RWPE2 (cell line): ENCODE measurements around the gene DCP1B.

Source experiments
- ATAC-seq: fragments of 200-7000 bp; cut with Tn5 transposase; 3 replicates; pipeline ENCODE4 v1.9.1; 2021; ENCODE audit warnings: low read depth
- DNase-seq: peaks from one replicate; pipeline ENCODE4 v3.0.0-alpha.2; 2020; ENCODE audit warnings: low spot score
- H3K27ac ChIP-seq: fragments of 450-650 bp; 2 replicates; pipeline ENCODE4 v1.5.1; 2017; ENCODE audit warnings: mild to moderate bottlenecking; ENCODE audit not compliant: poor library complexity, severe bottlenecking
- H3K27me3 ChIP-seq: fragments of 250-450 bp; sonication (Bioruptor Pico); 2 replicates; pipeline ENCODE4 v1.5.1; 2021; ENCODE audit warnings: mild to moderate bottlenecking, moderate library complexity; ENCODE audit not compliant: insufficient read depth, poor library complexity, severe bottlenecking
- H3K36me3 ChIP-seq: fragments of 250-450 bp; sonication (Bioruptor Pico); 2 replicates; pipeline ENCODE4 v1.5.1; 2020; ENCODE audit warnings: low read depth, mild to moderate bottlenecking, moderate library complexity
- H3K4me1 ChIP-seq: fragments of 250-450 bp; sonication (Bioruptor Pico); 2 replicates; pipeline ENCODE4 v1.5.1; 2021; ENCODE audit warnings: mild to moderate bottlenecking, moderate library complexity; ENCODE audit not compliant: insufficient read depth, poor library complexity, severe bottlenecking
- H3K4me3 ChIP-seq: fragments of 250-450 bp; sonication (Bioruptor Pico); 2 replicates; pipeline ENCODE4 v1.5.1; 2021; ENCODE audit warnings: mild to moderate bottlenecking, moderate library complexity; ENCODE audit not compliant: severe bottlenecking
- H3K9me3 ChIP-seq: fragments of 250-450 bp; sonication (Bioruptor Pico); 2 replicates; pipeline ENCODE4 v1.5.1; 2021; ENCODE audit warnings: mild to moderate bottlenecking, moderate library complexity; ENCODE audit not compliant: severe bottlenecking
- TF ChIP-seq, protein P1 (sequence below): fragments of 450-650 bp; IDR thresholded peaks from one replicate; pipeline ENCODE4 v1.5.1; 2017; ENCODE audit warnings: mild to moderate bottlenecking, moderate library complexity; ENCODE audit not compliant: poor library complexity, severe bottlenecking

The DCP1B gene

DNA sequence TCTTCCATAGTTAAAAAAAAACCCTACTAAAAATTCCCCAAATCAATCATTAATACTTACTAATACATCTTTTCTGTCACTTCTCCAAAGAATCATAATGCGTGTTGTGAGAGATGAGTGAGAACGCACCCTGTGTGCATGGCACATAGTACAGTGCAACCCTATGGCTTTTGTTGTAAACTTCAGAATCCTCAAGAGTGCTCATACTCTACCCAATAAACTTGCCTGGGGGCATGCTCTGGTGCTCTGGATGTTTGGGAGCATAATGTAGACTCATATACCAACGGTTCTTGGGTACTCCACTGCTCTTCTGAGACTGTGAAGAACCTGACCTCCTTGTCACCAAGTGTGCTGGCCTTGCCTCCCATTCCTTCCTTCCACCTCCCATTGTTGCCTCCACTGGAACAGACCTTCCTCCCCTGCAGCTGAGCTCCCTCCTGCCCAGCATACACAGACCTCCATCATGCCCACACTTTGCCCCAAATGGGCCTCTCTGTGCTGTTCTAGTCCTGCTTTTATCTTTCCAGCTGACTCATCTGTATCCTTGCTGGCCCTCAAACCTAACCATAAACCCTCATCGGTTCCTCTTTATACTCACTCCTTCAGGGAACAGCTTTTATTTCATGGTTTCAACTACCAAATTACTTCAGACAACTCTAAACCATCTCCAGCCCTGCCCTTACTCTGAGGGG lies 8.9 kb downstream of the DCP1B start:
- Histone ChIP-seq H3K9me3 (no peaks in the 10 kb centered on the region), H3K27me3 (no peaks in the 10 kb centered on the region), H3K4me1 (peaks cover 18% of the 10 kb centered on the region), H3K36me3 (peaks cover 41% of the 10 kb centered on the region), H3K27ac (no peak overlapping the region), H3K4me3 (no peak overlapping the region)
- DNase-seq (no peak), ATAC-seq (no peak)
- TF ChIP-seq, protein P1, sequence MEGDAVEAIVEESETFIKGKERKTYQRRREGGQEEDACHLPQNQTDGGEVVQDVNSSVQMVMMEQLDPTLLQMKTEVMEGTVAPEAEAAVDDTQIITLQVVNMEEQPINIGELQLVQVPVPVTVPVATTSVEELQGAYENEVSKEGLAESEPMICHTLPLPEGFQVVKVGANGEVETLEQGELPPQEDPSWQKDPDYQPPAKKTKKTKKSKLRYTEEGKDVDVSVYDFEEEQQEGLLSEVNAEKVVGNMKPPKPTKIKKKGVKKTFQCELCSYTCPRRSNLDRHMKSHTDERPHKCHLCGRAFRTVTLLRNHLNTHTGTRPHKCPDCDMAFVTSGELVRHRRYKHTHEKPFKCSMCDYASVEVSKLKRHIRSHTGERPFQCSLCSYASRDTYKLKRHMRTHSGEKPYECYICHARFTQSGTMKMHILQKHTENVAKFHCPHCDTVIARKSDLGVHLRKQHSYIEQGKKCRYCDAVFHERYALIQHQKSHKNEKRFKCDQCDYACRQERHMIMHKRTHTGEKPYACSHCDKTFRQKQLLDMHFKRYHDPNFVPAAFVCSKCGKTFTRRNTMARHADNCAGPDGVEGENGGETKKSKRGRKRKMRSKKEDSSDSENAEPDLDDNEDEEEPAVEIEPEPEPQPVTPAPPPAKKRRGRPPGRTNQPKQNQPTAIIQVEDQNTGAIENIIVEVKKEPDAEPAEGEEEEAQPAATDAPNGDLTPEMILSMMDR, result no peak

GRCh38 chr12:1994429-1995143 lies 9.7 kb downstream of the DCP1B start:
- no peak overlapping the region for H3K4me3 ChIP-seq
- no peaks in the 10 kb centered on the region for H3K27me3 ChIP-seq
- H3K9me3 ChIP-seq, result no peaks in the 10 kb centered on the region
- peaks cover 48% of the 10 kb centered on the region for H3K36me3 ChIP-seq
- DNase-seq (no peak), ATAC-seq (no peak)
- H3K27ac ChIP-seq, result peak overlapping the region; percentile 49
- TF ChIP-seq, protein P1, result no peak
- peaks cover 18% of the 10 kb centered on the region for H3K4me1 ChIP-seq

DNA sequence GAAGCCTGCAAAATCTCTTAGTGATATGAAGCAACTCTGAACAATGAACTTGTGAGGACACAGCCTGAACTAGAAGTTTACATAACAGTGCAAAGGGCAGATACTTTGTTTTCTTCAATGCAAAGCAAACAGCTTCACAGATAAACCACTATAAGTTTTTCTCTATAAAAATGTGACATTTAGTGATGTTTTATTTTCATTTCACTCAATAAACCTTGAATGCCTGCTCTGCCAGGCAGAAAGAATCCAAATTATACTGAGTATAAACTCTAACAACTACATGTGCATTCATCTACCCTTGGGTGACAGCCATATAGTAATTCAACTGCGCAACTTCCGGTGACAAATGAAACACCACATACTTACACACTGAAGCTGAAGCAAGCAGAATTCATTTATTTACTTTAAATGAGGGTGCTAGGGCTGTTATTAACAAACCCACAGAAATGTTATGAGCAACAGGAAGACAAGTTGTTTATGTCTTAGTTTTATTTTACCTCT lies 10.3 kb downstream of the DCP1B start:
- H3K9me3 ChIP-seq, result no peaks in the 10 kb centered on the region
- ATAC-seq (peak; percentile 91), DNase-seq (no peak)
- H3K4me1 ChIP-seq, result peaks cover 18% of the 10 kb centered on the region
- peaks cover 50% of the 10 kb centered on the region for H3K36me3 ChIP-seq
- H3K4me3 ChIP-seq, result no peak overlapping the region
- peak overlapping the region; percentile 49 for H3K27ac ChIP-seq
- TF ChIP-seq, protein P1, result no peak
- H3K27me3 ChIP-seq, result no peaks in the 10 kb centered on the region

DNA sequence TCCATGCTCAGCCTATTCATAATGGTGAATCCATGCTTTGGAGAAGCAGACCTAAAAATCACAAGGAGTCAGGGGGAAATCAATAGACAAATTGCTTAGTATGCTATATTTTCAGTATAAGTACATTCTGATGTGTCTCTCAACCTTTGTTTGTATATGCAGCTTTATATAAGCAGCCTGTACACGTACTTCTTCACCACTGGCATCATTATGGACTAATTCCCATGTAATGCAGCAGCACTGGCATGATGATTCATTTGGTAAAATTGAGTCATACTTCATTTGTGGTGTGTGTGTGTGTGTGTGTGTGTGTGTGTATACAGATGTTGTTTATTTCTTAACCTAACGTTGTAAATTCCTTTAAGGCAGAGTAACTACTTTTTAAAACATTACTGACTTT lies 10.9 kb downstream of the DCP1B start:
- no peak overlapping the region for H3K4me3 ChIP-seq
- H3K9me3 ChIP-seq, result no peaks in the 10 kb centered on the region
- no peaks in the 10 kb centered on the region for H3K27me3 ChIP-seq
- DNase-seq, result no peak
- H3K36me3 ChIP-seq, result peaks cover 50% of the 10 kb centered on the region
- peak overlapping the region; percentile 49 for H3K27ac ChIP-seq
- peak; percentile 85 for ATAC-seq
- TF ChIP-seq, protein P1, result no peak
- peaks cover 18% of the 10 kb centered on the region for H3K4me1 ChIP-seq

GRCh38 chr12:1992732-1993131 lies 11.5 kb downstream of the DCP1B start:
- ATAC-seq (no peak), DNase-seq (no peak)
- TF ChIP-seq, protein P1, result no peak
- Histone ChIP-seq H3K4me3 (no peak overlapping the region), H3K27ac (no peak overlapping the region), H3K36me3 (peaks cover 49% of the 10 kb centered on the region), H3K9me3 (no peaks in the 10 kb centered on the region), H3K27me3 (no peaks in the 10 kb centered on the region), H3K4me1 (peaks cover 18% of the 10 kb centered on the region)
